HepG2 (cell line): ENCODE measurements around the gene ZC3H8. TPM values are rescaled to one million over a fixed set of nuclear protein-coding genes. Genes with fewer than 3 reads are reported as not detected.

Experiments used
- ATAC-seq: fragments of 200-7000 bp; cut with Tn5 transposase; 3 replicates; pipeline ENCODE4 v1.9.1; 2020; ENCODE audit warnings: mild to moderate bottlenecking, moderate library complexity
- BruUV-seq: library from RNA; stranded (reverse); fragments of 400-500 nt; replicated peaks from 2 replicates; lab custom pipeline; 2021; lab: Mats Ljungman, UMichigan
- CTCF ChIA-PET: fragments of 300-600 bp; formaldehyde crosslinking; extraction: SDS; loops from one replicate; lab custom pipeline; 2021; ENCODE audit warnings: low total read pairs, inconsistent platforms, low intra/inter-chr PET ratio; lab: Yijun Ruan, JAX
- POLR2A ChIA-PET: fragments of 350-600 bp; sonication (Branson Sonifier 250); formaldehyde crosslinking; loops from one replicate; lab custom pipeline; 2020; ENCODE audit warnings: antibody characterized with exemption, inconsistent platforms; lab: Yijun Ruan, JAX
- DNase-seq: peaks from one replicate; pipeline ENCODE4 v3.0.0-alpha.2; 2015; ENCODE audit warnings: low spot score
- FAIRE-seq: peaks from 3 replicates; lab custom pipeline; 2011; peaks lifted over from hg19 to GRCh38; lab: Jason Lieb, UNC
- H2AFZ ChIP-seq: one replicate; pipeline ENCODE4 v1.6.1; 2011; ENCODE audit warnings: low read length, inconsistent platforms
- H3K27ac ChIP-seq: fragments of 300-600 bp; 3 replicates; pipeline ENCODE4 v1.8.0; 2011; ENCODE audit warnings: mixed run types, mild to moderate bottlenecking, mixed read lengths, low read length, inconsistent platforms; ENCODE audit not compliant: insufficient read depth; ENCODE audit errors: extremely low read length
- H3K27me3 ChIP-seq, 2 experiments: fragments of 200-600 bp in 1 of 2; 2 replicates in 1 of 2; 3 replicates in 1 of 2; pipeline versions ENCODE4 v1.6.0 to v1.8.0; 2011; ENCODE audit warnings: low read length in 2 of 2, mild to moderate bottlenecking in 2 of 2, moderate library complexity in 2 of 2, inconsistent platforms in 1 of 2; ENCODE audit not compliant: insufficient read depth in 2 of 2, control insufficient read depth in 1 of 2
- H3K36me3 ChIP-seq, 2 experiments: fragments of 200-600 bp in 1 of 2; replicated peaks in 1 of 2; 2 replicates in 1 of 2; 3 replicates in 1 of 2; pipeline versions ENCODE4 v1.5.1 to v1.8.0; 2011; ENCODE audit warnings: low read length in 2 of 2, inconsistent platforms in 1 of 2; ENCODE audit not compliant: insufficient read depth in 2 of 2, control insufficient read depth in 1 of 2
- H3K4me1 ChIP-seq: 2 replicates; pipeline ENCODE4 v1.5.1; 2012; ENCODE audit warnings: low read length, inconsistent platforms; ENCODE audit not compliant: insufficient read depth
- H3K4me2 ChIP-seq: 2 replicates; pipeline ENCODE4 v1.6.0; 2011; ENCODE audit warnings: low read depth, low read length, inconsistent platforms
- H3K4me3 ChIP-seq, 3 experiments: fragments of 200-600 bp in 1 of 3; sonication (generic), shearing (Covaris generic) in 1 of 3; replicated peaks in 1 of 3; 2 replicates each; pipeline ENCODE4 v1.5.1; 2011 to 2016; ENCODE audit warnings: low read length in 3 of 3, inconsistent platforms in 2 of 3, low read depth in 2 of 3, mild to moderate bottlenecking in 2 of 3, control low read depth in 1 of 3, mixed read lengths in 1 of 3; ENCODE audit not compliant: insufficient read depth in 1 of 3
- H3K79me2 ChIP-seq: one replicate; pipeline ENCODE4 v1.6.1; 2011; ENCODE audit warnings: low read length, inconsistent platforms; ENCODE audit not compliant: insufficient read depth
- H3K9ac ChIP-seq: 2 replicates; pipeline ENCODE4 v1.6.0; 2011; ENCODE audit warnings: mild to moderate bottlenecking, low read depth, low read length, inconsistent platforms; ENCODE audit not compliant: insufficient read depth
- H3K9me3 ChIP-seq: 2 replicates; pipeline ENCODE4 v1.5.1; 2012; ENCODE audit warnings: mild to moderate bottlenecking, low read length
- H4K20me1 ChIP-seq: 2 replicates; pipeline ENCODE4 v1.6.0; 2011; ENCODE audit warnings: inconsistent platforms, mild to moderate bottlenecking, low read length, moderate library complexity; ENCODE audit not compliant: insufficient read depth
- FOXC1 ChIP-seq: sonication (generic); formaldehyde crosslinking; IDR thresholded peaks from 2 replicates; pipeline ENCODE4 v1.8.0; 2022; ENCODE audit warnings: mild to moderate bottlenecking, missing genetic modification reagents, borderline replicate concordance
- KLF16 ChIP-seq, 2 experiments: sonication (generic) in 1 of 2; formaldehyde crosslinking in 1 of 2; IDR thresholded peaks; 2 replicates each; pipeline versions ENCODE4 v1.6.1 to v1.8.0; 2016 to 2023; ENCODE audit warnings: missing genetic modification reagents in 2 of 2, missing compliant biosample characterization in 1 of 2
- SCMH1 ChIP-seq: sonication (generic); formaldehyde crosslinking; IDR thresholded peaks from 2 replicates; pipeline ENCODE4 v1.9.0; 2021; ENCODE audit warnings: missing genetic modification reagents, mild to moderate bottlenecking, borderline replicate concordance
- ZNF317 ChIP-seq: sonication (generic); formaldehyde crosslinking; IDR thresholded peaks from 2 replicates; pipeline ENCODE4 v1.5.0; 2020; ENCODE audit warnings: mild to moderate bottlenecking, missing genetic modification reagents
- ZNF607 ChIP-seq: sonication (generic); formaldehyde crosslinking; IDR thresholded peaks from 2 replicates; pipeline ENCODE4 v1.5.1; 2020; ENCODE audit warnings: missing genetic modification reagents, mild to moderate bottlenecking, borderline replicate concordance
- ZNF703 ChIP-seq: sonication (generic); formaldehyde crosslinking; IDR thresholded peaks from 2 replicates; pipeline ENCODE4 v1.5.1; 2020; ENCODE audit warnings: missing genetic modification reagents, mild to moderate bottlenecking, moderate library complexity, borderline replicate concordance
- WGBS: methylation state at CpG from one replicate; pipeline ENCODE4 v1.1.6; 2017; ENCODE audit warnings: low lambda C conversion rate; 5-methylcytosine and 5-hydroxymethylcytosine counted together
- in situ Hi-C: cut with HindIII; loops from 2 replicates; pipeline ENCODE4 v1.10.0; 2017; ENCODE audit warnings: low pct_unique_long_range_greater_than_20kb; ENCODE audit not compliant: extremely low pct_ligation_motif_present
- intact Hi-C: fragments of 100-400 bp; cut with micrococcal nuclease; formaldehyde crosslinking; loops from one replicate; pipeline ENCODE4 v1.10.0; 2022; ENCODE audit not compliant: unreplicated experiment
- polyA plus RNA-seq, 8 experiments: library from polyadenylated mRNA; depleted of rRNA in 3 of 8; stranded (reverse) in 7 of 8; unstranded in 1 of 8; fragments of >200 nt; fragmentation: Illumina TruSeq in 4 of 8; extraction: Trizol in 4 of 8; gene quantifications; 2 replicates each; pipeline versions ENCODE4 v1.2.1 to v1.2.3, GENCODE V29; 2011 to 2016; ENCODE audit warnings: low read depth in 4 of 8, missing spikeins in 1 of 8, mixed read lengths in 1 of 8; ENCODE audit not compliant: insufficient read depth in 1 of 8
- total RNA-seq, 5 experiments: library from RNA; depleted of rRNA; stranded (reverse); fragments of >200 nt; fragmentation: Illumina TruSeq; extraction: Trizol; gene quantifications; 2 replicates each; pipeline ENCODE4 v1.2.3, GENCODE V29; 2016; ENCODE audit warnings: low read depth in 1 of 5
- TF ChIP-seq, protein P1 (sequence below): sonication (generic); formaldehyde crosslinking; IDR thresholded peaks from 2 replicates; pipeline ENCODE4 v1.4.0; 2020; ENCODE audit warnings: missing genetic modification reagents
- TF ChIP-seq, protein P2 (sequence below): sonication (generic); formaldehyde crosslinking; IDR thresholded peaks from 2 replicates; pipeline ENCODE4 v1.4.0; 2020; ENCODE audit warnings: missing genetic modification reagents
- TF ChIP-seq, protein P3 (sequence below): fragments of 450-650 bp; IDR thresholded peaks from 2 replicates; pipeline ENCODE4 v1.6.1; 2017
- TF ChIP-seq, protein P4 (sequence below): sonication (generic); formaldehyde crosslinking; IDR thresholded peaks from 2 replicates; pipeline ENCODE4 v1.5.1; 2020; ENCODE audit warnings: mild to moderate bottlenecking, missing genetic modification reagents

ZC3H8 gene
- total and polyA plus RNA-seq, 2 of the 13 experiments (the other 11 are each of a cell fraction or from before 2014, with no cell fraction given), result 4.5 to 17.0 TPM

DNA sequence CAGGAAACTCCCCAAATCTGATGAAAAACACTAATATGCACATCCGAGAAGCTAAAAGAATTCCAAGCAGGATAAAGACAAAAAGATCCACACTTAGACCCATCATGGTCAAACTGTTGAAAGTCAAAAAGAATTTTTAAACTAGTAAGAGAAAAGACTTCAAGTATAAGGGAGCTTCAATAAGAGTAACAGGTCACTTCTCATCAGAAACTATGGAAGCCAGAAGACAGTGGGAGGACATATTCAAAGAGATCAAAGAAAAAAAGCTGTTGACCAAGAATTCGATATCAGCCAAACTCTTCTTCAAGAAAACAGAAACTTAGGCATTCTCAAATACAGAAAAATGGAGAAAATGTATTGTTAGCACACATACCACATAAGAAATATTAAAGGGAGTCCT is 50.4 kb downstream of the ZC3H8 start:
- no peaks in the 10 kb centered on the region for H3K4me1 ChIP-seq
- 3% methylated on average over 2 of the region's 2 CpGs for WGBS
- POLR2A ChIA-PET, result no interaction called here
- TF ChIP-seq, protein P1, sequence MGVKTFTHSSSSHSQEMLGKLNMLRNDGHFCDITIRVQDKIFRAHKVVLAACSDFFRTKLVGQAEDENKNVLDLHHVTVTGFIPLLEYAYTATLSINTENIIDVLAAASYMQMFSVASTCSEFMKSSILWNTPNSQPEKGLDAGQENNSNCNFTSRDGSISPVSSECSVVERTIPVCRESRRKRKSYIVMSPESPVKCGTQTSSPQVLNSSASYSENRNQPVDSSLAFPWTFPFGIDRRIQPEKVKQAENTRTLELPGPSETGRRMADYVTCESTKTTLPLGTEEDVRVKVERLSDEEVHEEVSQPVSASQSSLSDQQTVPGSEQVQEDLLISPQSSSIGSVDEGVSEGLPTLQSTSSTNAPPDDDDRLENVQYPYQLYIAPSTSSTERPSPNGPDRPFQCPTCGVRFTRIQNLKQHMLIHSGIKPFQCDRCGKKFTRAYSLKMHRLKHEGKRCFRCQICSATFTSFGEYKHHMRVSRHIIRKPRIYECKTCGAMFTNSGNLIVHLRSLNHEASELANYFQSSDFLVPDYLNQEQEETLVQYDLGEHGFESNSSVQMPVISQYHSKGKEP (CRISPR knock-in tag), result no peak
- TF ChIP-seq ZNF607 (CRISPR knock-in tag), result no peak
- TF ChIP-seq ZNF317 (CRISPR knock-in tag), result peak; percentile 100
- no peak for TF ChIP-seq ZNF703
- TF ChIP-seq KLF16 (CRISPR knock-in tag; IDR thresholded peaks at IDR 0.05), result no peak
- TF ChIP-seq, protein P2, sequence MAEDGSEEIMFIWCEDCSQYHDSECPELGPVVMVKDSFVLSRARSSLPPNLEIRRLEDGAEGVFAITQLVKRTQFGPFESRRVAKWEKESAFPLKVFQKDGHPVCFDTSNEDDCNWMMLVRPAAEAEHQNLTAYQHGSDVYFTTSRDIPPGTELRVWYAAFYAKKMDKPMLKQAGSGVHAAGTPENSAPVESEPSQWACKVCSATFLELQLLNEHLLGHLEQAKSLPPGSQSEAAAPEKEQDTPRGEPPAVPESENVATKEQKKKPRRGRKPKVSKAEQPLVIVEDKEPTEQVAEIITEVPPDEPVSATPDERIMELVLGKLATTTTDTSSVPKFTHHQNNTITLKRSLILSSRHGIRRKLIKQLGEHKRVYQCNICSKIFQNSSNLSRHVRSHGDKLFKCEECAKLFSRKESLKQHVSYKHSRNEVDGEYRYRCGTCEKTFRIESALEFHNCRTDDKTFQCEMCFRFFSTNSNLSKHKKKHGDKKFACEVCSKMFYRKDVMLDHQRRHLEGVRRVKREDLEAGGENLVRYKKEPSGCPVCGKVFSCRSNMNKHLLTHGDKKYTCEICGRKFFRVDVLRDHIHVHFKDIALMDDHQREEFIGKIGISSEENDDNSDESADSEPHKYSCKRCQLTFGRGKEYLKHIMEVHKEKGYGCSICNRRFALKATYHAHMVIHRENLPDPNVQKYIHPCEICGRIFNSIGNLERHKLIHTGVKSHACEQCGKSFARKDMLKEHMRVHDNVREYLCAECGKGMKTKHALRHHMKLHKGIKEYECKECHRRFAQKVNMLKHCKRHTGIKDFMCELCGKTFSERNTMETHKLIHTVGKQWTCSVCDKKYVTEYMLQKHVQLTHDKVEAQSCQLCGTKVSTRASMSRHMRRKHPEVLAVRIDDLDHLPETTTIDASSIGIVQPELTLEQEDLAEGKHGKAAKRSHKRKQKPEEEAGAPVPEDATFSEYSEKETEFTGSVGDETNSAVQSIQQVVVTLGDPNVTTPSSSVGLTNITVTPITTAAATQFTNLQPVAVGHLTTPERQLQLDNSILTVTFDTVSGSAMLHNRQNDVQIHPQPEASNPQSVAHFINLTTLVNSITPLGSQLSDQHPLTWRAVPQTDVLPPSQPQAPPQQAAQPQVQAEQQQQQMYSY, result no peak
- TF ChIP-seq FOXC1 (CRISPR knock-in tag), result no peak
- TF ChIP-seq, protein P3, sequence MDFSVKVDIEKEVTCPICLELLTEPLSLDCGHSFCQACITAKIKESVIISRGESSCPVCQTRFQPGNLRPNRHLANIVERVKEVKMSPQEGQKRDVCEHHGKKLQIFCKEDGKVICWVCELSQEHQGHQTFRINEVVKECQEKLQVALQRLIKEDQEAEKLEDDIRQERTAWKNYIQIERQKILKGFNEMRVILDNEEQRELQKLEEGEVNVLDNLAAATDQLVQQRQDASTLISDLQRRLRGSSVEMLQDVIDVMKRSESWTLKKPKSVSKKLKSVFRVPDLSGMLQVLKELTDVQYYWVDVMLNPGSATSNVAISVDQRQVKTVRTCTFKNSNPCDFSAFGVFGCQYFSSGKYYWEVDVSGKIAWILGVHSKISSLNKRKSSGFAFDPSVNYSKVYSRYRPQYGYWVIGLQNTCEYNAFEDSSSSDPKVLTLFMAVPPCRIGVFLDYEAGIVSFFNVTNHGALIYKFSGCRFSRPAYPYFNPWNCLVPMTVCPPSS, result no peak
- TF ChIP-seq, protein P4, sequence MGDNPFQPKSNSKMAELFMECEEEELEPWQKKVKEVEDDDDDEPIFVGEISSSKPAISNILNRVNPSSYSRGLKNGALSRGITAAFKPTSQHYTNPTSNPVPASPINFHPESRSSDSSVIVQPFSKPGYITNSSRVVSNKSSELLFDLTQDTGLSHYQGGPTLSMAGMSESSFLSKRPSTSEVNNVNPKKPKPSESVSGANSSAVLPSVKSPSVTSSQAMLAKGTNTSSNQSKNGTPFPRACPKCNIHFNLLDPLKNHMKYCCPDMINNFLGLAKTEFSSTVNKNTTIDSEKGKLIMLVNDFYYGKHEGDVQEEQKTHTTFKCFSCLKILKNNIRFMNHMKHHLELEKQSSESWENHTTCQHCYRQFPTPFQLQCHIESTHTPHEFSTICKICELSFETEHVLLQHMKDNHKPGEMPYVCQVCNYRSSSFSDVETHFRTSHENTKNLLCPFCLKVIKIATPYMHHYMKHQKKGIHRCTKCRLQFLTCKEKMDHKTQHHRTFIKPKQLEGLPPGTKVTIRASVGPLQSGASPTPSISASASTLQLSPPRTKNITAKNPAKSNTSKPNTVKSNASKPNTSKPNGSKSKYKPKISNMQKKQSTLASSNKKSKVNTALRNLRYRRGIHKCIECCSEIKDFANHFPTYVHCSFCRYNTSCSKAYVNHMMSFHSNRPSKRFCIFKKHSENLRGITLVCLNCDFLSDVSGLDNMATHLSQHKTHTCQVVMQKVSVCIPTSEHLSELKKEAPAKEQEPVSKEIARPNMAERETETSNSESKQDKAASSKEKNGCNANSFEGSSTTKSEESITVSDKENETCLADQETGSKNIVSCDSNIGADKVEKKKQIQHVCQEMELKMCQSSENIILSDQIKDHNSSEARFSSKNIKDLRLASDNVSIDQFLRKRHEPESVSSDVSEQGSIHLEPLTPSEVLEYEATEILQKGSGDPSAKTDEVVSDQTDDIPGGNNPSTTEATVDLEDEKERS (CRISPR knock-in tag), result peak; percentile 45; the same call in 1 of the 2 replicates
- no peak for TF ChIP-seq SCMH1 (CRISPR knock-in tag)
- H2AFZ ChIP-seq, result no peak overlapping the region
- FAIRE-seq, result no peak
- intact Hi-C loops, result no loop called here
- no TSS peak for BruUV-seq
- ATAC-seq, result no peak
- no peak overlapping the region for H3K4me3 ChIP-seq
- no peaks in the 10 kb centered on the region for H3K36me3 ChIP-seq
- no peak overlapping the region for H3K9ac ChIP-seq
- H3K79me2 ChIP-seq, result no peaks in the 10 kb centered on the region
- DNase-seq, result peak; percentile 15
- no peak overlapping the region for H3K4me2 ChIP-seq
- no peaks in the 10 kb centered on the region for H4K20me1 ChIP-seq
- CTCF ChIA-PET, result no interaction called here
- no peaks in the 10 kb centered on the region for H3K27me3 ChIP-seq
- in situ Hi-C loops, result no loop called here
- H3K9me3 ChIP-seq, result peaks cover 22% of the 10 kb centered on the region
- no peak overlapping the region for H3K27ac ChIP-seq
